SK-N-SH (cell line): Measurements from ENCODE around the gene CCN5. TPM values are rescaled to one million over a fixed set of nuclear protein-coding genes. Genes with fewer than 3 reads are reported as not detected.

ENCODE experiments used
- CTCF ChIA-PET: fragments of 300-600, 350-600 bp; formaldehyde crosslinking; extraction: SDS; loops from one replicate; lab custom pipeline; 2021; lab: Yijun Ruan, JAX
- POLR2A ChIA-PET: fragments of 350-600 bp; sonication (Branson Sonifier 250); formaldehyde crosslinking; extraction: SDS; loops from one replicate; lab custom pipeline; 2020; ENCODE audit warnings: antibody characterized with exemption, inconsistent platforms; lab: Yijun Ruan, JAX
- DNase-seq: peaks from one replicate; pipeline ENCODE4 v3.0.0; 2012
- H2AFZ ChIP-seq: fragments of 200-600 bp; sonication (generic); 2 replicates; pipeline ENCODE4 v1.8.1; 2016; ENCODE audit warnings: antibody characterized with exemption, mild to moderate bottlenecking, low read depth
- H3F3A ChIP-seq: fragments of 200-600 bp; sonication (generic); replicated peaks from 2 replicates; pipeline ENCODE3; 2016; ENCODE audit warnings: antibody characterized with exemption, mild to moderate bottlenecking; ENCODE audit not compliant: insufficient read depth
- H3K27ac ChIP-seq, 2 experiments: fragments of 200-500 bp in 1 of 2; fragments of 200-600 bp in 1 of 2; sonication (Bioruptor generic) in 1 of 2; sonication (generic), shearing (Covaris generic) in 1 of 2; 2 replicates each; pipeline versions ENCODE4 v1.5.1 to v1.6.1; 2014 to 2016; ENCODE audit warnings: low read depth in 2 of 2, inconsistent platforms in 1 of 2, low read length in 1 of 2, mild to moderate bottlenecking in 1 of 2, mixed read lengths in 1 of 2
- H3K27me3 ChIP-seq: fragments of 200-600 bp; sonication (generic), shearing (Covaris generic); 2 replicates; pipeline ENCODE4 v1.6.1; 2016; ENCODE audit warnings: mixed run types; ENCODE audit not compliant: insufficient read depth
- H3K36me3 ChIP-seq, 2 experiments: fragments of 200-500 bp in 1 of 2; fragments of 200-600 bp in 1 of 2; sonication (Bioruptor generic) in 1 of 2; sonication (generic) in 1 of 2; replicated peaks in 1 of 2; 2 replicates each; pipeline versions ENCODE3 to v1.5.1; 2014 to 2016; ENCODE audit warnings: low read length in 1 of 2, mild to moderate bottlenecking in 1 of 2; ENCODE audit not compliant: insufficient read depth in 2 of 2, control insufficient read depth in 1 of 2
- H3K4me1 ChIP-seq, 2 experiments: fragments of 200-500 bp in 1 of 2; fragments of 200-600 bp in 1 of 2; sonication (Bioruptor generic) in 1 of 2; sonication (generic), shearing (Covaris generic) in 1 of 2; 2 replicates each; pipeline versions ENCODE4 v1.5.1 to v1.6.1; 2014 to 2016; ENCODE audit warnings: low read depth in 1 of 2, low read length in 1 of 2, mixed run types in 1 of 2; ENCODE audit not compliant: insufficient read depth in 2 of 2, control insufficient read depth in 1 of 2
- H3K4me2 ChIP-seq: fragments of 200-600 bp; sonication (generic), shearing (Covaris generic); 2 replicates; pipeline ENCODE4 v1.6.1; 2017; ENCODE audit warnings: mixed run types
- H3K4me3 ChIP-seq, 2 experiments: fragments of 200-500 bp in 1 of 2; fragments of 200-600 bp in 1 of 2; sonication (Bioruptor generic) in 1 of 2; sonication (generic), shearing (Covaris generic) in 1 of 2; 2 replicates each; pipeline versions ENCODE4 v1.5.1 to v1.8.1; 2014 to 2016; ENCODE audit warnings: low read depth in 2 of 2, inconsistent platforms in 1 of 2, low read length in 1 of 2, mild to moderate bottlenecking in 1 of 2, mixed read lengths in 1 of 2, moderate library complexity in 1 of 2
- H3K79me2 ChIP-seq: fragments of 200-600 bp; sonication (generic); 2 replicates; pipeline ENCODE4 v1.8.1; 2017; ENCODE audit warnings: mild to moderate bottlenecking; ENCODE audit not compliant: insufficient read depth
- H3K9ac ChIP-seq: fragments of 200-600 bp; sonication (generic); 2 replicates; pipeline ENCODE4 v1.6.1; 2017; ENCODE audit warnings: mixed run types
- H3K9me2 ChIP-seq: fragments of 200-600 bp; sonication (generic); 2 replicates; pipeline ENCODE4 v1.6.1; 2017; ENCODE audit warnings: mixed run types
- H3K9me3 ChIP-seq: fragments of 200-600 bp; sonication (generic); 2 replicates; pipeline ENCODE4 v1.6.1; 2017; ENCODE audit warnings: mixed run types, mild to moderate bottlenecking, moderate library complexity
- H4K20me1 ChIP-seq: fragments of 200-600 bp; sonication (generic); 2 replicates; pipeline ENCODE4 v1.6.1; 2017; ENCODE audit warnings: mild to moderate bottlenecking, mixed run types; ENCODE audit not compliant: insufficient read depth
- CTCF ChIP-seq: fragments of 200-600 bp; sonication (generic); IDR thresholded peaks from 2 replicates; pipeline ENCODE4 v1.6.1; 2017; ENCODE audit warnings: antibody characterized with exemption, mild to moderate bottlenecking, moderate library complexity
- ELF1 ChIP-seq: IDR thresholded peaks from 2 replicates; pipeline ENCODE4 v1.4.0; 2012
- RAD21 ChIP-seq: IDR thresholded peaks from 2 replicates; pipeline ENCODE4 v1.6.1; 2012; ENCODE audit warnings: mild to moderate bottlenecking, low read length
- SMC3 ChIP-seq: IDR thresholded peaks from 2 replicates; pipeline ENCODE4 v1.6.1; 2012; ENCODE audit warnings: low read depth, low read length, improper control_type of control experiment
- TEAD4 ChIP-seq: IDR thresholded peaks from 2 replicates; pipeline ENCODE4 v1.4.0; 2012; ENCODE audit warnings: mild to moderate bottlenecking, borderline replicate concordance; ENCODE audit not compliant: insufficient read depth
- USF1 ChIP-seq: IDR thresholded peaks from 2 replicates; pipeline ENCODE4 v1.4.0; 2012; ENCODE audit warnings: low read depth, borderline replicate concordance
- WGBS: methylation state at CpG from one replicate; pipeline ENCODE4 v1.1.6; 2017; ENCODE audit warnings: low lambda C conversion rate; 5-methylcytosine and 5-hydroxymethylcytosine counted together
- polyA plus RNA-seq, 3 experiments: library from polyadenylated mRNA; depleted of rRNA; stranded (reverse); fragments of >200 nt; gene quantifications; 2 replicates each; pipeline ENCODE4 v1.2.3, GENCODE V29; 2012

The CCN5 gene
- polyA plus RNA-seq, 1 of the 3 experiments (the other 2 are of a cell fraction): 0.05 TPM

GRCh38 chr20:44681796-44682566 lies 33.2 kb upstream of the CCN5 start (continued):
- TF ChIP-seq SMC3: no peak
- no peak for TF ChIP-seq TEAD4

- no peak overlapping the region for H3K4me2 ChIP-seq
- no peaks in the 10 kb centered on the region for H3K27me3 ChIP-seq
- H3K9me2 ChIP-seq: no peaks in the 10 kb centered on the region
- 26% methylated on average over 9 of the region's 10 CpGs for WGBS
- H4K20me1 ChIP-seq: no peaks in the 10 kb centered on the region
- H3K9ac ChIP-seq: no peak overlapping the region
- DNase-seq: peak; percentile 75
- ChIA-PET POLR2A (interaction anchor here (0.6 to 1.6 kb wide), 2 partner anchors 31 to 32 kb away, joined by 3 to 4 read pairs; partner anchors contain the start of gene CCN5), CTCF (interaction anchor here (0.6 to 7.0 kb wide), 62 partner anchors 9 to 469 kb away, joined by 3 to 183 read pairs (median 4); partner anchors contain the start of genes CCN5, PABPC1L, SERINC3 and STK4)
- H3K9me3 ChIP-seq: no peaks in the 10 kb centered on the region
- H3K36me3 ChIP-seq: no peaks in the 10 kb centered on the region
- H3K4me3 ChIP-seq: no peak overlapping the region; a peak in 1 of 4 replicates
- peak; percentile 70 for TF ChIP-seq RAD21
- TF ChIP-seq ELF1: peak; percentile 58
- TF ChIP-seq USF1: no peak
- peak; percentile 66 for TF ChIP-seq SMC3
- TF ChIP-seq CTCF: peak; percentile 77
- H3K27ac ChIP-seq: no peak overlapping the region
- peaks cover 0 to 10% of the 10 kb centered on the region in 2 experiments; a peak in 1 of 4 replicates for H3K4me1 ChIP-seq
- H3K79me2 ChIP-seq: no peaks in the 10 kb centered on the region
- no peaks in the 10 kb centered on the region for H3F3A ChIP-seq
- H2AFZ ChIP-seq: no peak overlapping the region
These were observed 31.7 kb upstream of the CCN5 start for GRCh38 chr20:44683263-44684046.
